ENCODE data around the gene ADGRL1. TPM values are rescaled to one million over a fixed set of nuclear protein-coding genes. Genes with fewer than 3 reads are reported as not detected.

Gene ADGRL1
- total RNA-seq, 1 experiment from 2014 or later, result 117 TPM

GRCh38 chr19:14135355-14135754, 70.6 kb downstream of the ADGRL1 start:
- Histone ChIP-seq H3K18ac (ENCODE audit: insufficient read length, low read depth, low read length) (no peak overlapping the region), H2BK20ac (ENCODE audit: low read depth, low read length, poor library complexity, severe bottlenecking) (no peak overlapping the region), H3K79me1 (ENCODE audit: insufficient read depth, low read depth, low read length, poor library complexity, severe bottlenecking) (peaks cover 6% of the 10 kb centered on the region), H3K27me3 (ENCODE audit: insufficient read depth, low read length) (no peaks in the 10 kb centered on the region), H4K20me1 (ENCODE audit: control insufficient read depth, insufficient read depth, insufficient read length) (no peaks in the 10 kb centered on the region), H3K9ac (ENCODE audit: extremely low read depth, insufficient read length, low read length) (peak overlapping the region; percentile 36), H3K79me2 (ENCODE audit: insufficient read depth, low read length) (peaks cover 3% of the 10 kb centered on the region; the same call in 1 of the 2 replicates), H3K14ac (ENCODE audit: insufficient read depth, low read length) (no peak overlapping the region), H2AFZ (ENCODE audit: low read length) (no peak overlapping the region), H3K4ac (ENCODE audit: low read depth, low read length) (no peak overlapping the region), H3K4me1 (ENCODE audit: insufficient read depth, low read length) (peaks cover 4% of the 10 kb centered on the region; the same call in 1 of the 2 replicates), H2AK5ac (ENCODE audit: insufficient read length, low read length) (no peak overlapping the region), H2BK15ac (ENCODE audit: low read depth, low read length) (no peak overlapping the region), H3K27ac (ENCODE audit: insufficient read length, low read depth, low read length) (no peak overlapping the region), H2BK120ac (ENCODE audit: low read depth, low read length, poor library complexity, severe bottlenecking) (no peak overlapping the region), H3K23me2 (ENCODE audit: insufficient read length, low read depth, low read length, poor library complexity, severe bottlenecking) (peaks cover 9% of the 10 kb centered on the region), H3T11ph (ENCODE audit: low read length) (no peak overlapping the region), H3K9me3 (ENCODE audit: control insufficient read depth, low read depth, low read length) (no peaks in the 10 kb centered on the region), H3K4me2 (ENCODE audit: insufficient read depth, insufficient read length, low read length) (peak overlapping the region; percentile 77), H2BK5ac (ENCODE audit: insufficient read length, low read length) (no peak overlapping the region), H2BK12ac (ENCODE audit: insufficient read length, low read depth, low read length) (no peak overlapping the region), H4K8ac (replicated peaks; ENCODE audit: insufficient read length, low read depth, low read length) (no peak overlapping the region), H4K5ac (ENCODE audit: insufficient read length, low read depth, low read length) (no peak overlapping the region), H4K91ac (ENCODE audit: insufficient read length, low read depth, low read length) (no peak overlapping the region), H3K23ac (ENCODE audit: insufficient read length, low read depth, low read length) (no peak overlapping the region), H3K56ac (ENCODE audit: insufficient read length, low read depth, low read length) (no peak overlapping the region)
- WGBS (ENCODE audit: extremely low coverage, insufficient read length, low lambda C conversion rate), result no CpG with 5 or more reads among the region's 6 CpGs
- no peak for DNase-seq
- peak overlapping the region in 2 of 3 experiments; percentile 21 to 75; a peak in 4 of 7 replicates for H3K27ac Mint-ChIP-seq
- H3K27me3 Mint-ChIP-seq (ENCODE audit: low read depth), result no peaks in the 10 kb centered on the region
- H3K36me3 Mint-ChIP-seq (ENCODE audit: insufficient read depth in 1 of 3, low read depth in 3 of 3), result peaks cover 14 to 23% (median 21%) of the 10 kb centered on the region in 3 experiments; a peak in 6 of 7 replicates
- H3K4me1 Mint-ChIP-seq, result peaks cover 16 to 22% of the 10 kb centered on the region in 2 experiments
- no peak for TF ChIP-seq CTCF (conservative IDR thresholded peaks at IDR 0.05)
- H3K9me3 Mint-ChIP-seq, result no peaks in the 10 kb centered on the region
- peak overlapping the region; percentile 84 to 94 for H3K4me3 Mint-ChIP-seq

Measured in H9 (cell line).